Measurements from ENCODE around the gene ABCC8. TPM values are rescaled to one million over a fixed set of nuclear protein-coding genes. Genes with fewer than 3 reads are reported as not detected.

Gene ABCC8
- total and polyA plus RNA-seq, 2 of the 8 experiments (the other 6 are each of a cell fraction or from before 2014, with no cell fraction given): 3.7 to 4.9 TPM

DNA sequence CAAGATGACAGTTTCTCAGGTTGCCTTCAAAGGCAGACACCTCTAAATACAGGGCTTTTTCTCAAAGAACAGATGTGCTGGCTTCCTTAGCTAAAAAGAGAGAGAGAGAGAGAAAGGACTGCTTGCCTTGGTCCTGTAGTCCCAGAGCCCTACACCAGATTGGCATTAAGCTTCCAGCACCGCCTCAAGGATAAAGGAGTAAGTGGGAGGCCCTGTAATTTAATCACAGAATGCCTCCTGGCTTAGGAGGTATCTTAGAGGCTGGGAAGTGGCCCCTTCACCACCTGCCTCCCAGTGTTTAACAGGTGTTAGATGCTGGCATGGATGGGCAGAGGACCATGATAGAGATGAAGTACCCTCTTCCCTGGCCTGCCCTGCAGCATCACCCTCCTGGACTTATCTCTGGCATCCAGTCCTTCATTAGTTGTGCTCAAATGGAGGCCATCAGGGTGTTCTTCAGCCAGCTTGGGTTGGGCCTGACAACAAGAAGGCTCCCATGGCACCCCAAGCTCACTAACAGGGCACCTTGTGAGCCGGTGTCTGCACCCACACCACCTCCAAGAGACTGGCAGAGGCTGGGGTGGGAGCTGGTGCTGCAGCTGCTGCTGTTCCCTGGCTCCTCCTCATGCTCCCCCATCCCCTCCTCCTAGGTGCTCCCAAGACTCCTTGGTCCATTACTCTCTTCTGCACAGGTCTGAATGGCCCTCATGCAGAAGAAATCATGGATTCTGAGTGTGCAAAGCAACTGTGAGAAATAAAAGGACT lies 32.5 kb downstream of the ABCC8 start:
- Histone ChIP-seq H2BK5ac (ENCODE audit: low read depth, low read length) (no peak overlapping the region), H4K8ac (ENCODE audit: extremely low read depth, insufficient read depth, low read length) (no peak overlapping the region), H3K9me3 (ENCODE audit: insufficient read depth in 2 of 2, low read depth in 1 of 2, low read length in 1 of 2) (no peaks in the 10 kb centered on the region; a peak in 1 of 4 replicates), H2AK5ac (ENCODE audit: low read depth, low read length) (no peak overlapping the region), H3K79me1 (ENCODE audit: low read depth, low read length) (no peaks in the 10 kb centered on the region), H3K36me3 (ENCODE audit: control insufficient read depth in 2 of 4, insufficient read depth in 4 of 4, low read length in 3 of 4) (no peaks in the 10 kb centered on the region), H3K56ac (replicated peaks; ENCODE audit: insufficient read length, low read depth, low read length) (no peak overlapping the region), H3K23me2 (ENCODE audit: low read depth, low read length) (no peaks in the 10 kb centered on the region), H3K4me2 (ENCODE audit: insufficient read depth in 1 of 2, low read depth in 2 of 2, low read length in 2 of 2) (no peak overlapping the region), H3K79me2 (ENCODE audit: control insufficient read depth in 1 of 2, insufficient read depth in 2 of 2, low read length in 2 of 2) (no peaks in the 10 kb centered on the region), H3K4me3 (ENCODE audit: extremely low read depth in 1 of 4, insufficient read depth in 2 of 4, low read depth in 3 of 4, low read length in 4 of 4) (no peak overlapping the region), H3K18ac (ENCODE audit: extremely low read depth, low read length) (no peak overlapping the region), H4K20me1 (replicated peaks in 1 of 2; ENCODE audit: control insufficient read depth in 1 of 2, insufficient read depth in 2 of 2, low read length in 2 of 2) (no peaks in the 10 kb centered on the region), H2BK15ac (ENCODE audit: low read length) (no peak overlapping the region), H3K4ac (replicated peaks; ENCODE audit: insufficient read length, low read depth, low read length) (no peak overlapping the region), H4K91ac (replicated peaks; ENCODE audit: insufficient read length, low read length) (no peak overlapping the region), H3K27me3 (replicated peaks in 1 of 4; ENCODE audit: control insufficient read depth in 3 of 4, extremely low read depth in 1 of 4, insufficient read depth in 3 of 4, low read length in 3 of 4) (peaks cover 1 to 17% (median 14%) of the 10 kb centered on the region in 4 experiments; a peak in 6 of 7 replicates), H4K5ac (ENCODE audit: insufficient read length, low read depth, low read length) (no peak overlapping the region), H3K4me1 (replicated peaks in 1 of 4; ENCODE audit: control insufficient read depth in 3 of 4, insufficient read depth in 4 of 4, low read length in 3 of 4) (peaks cover 0 to 3% (median 1%) of the 10 kb centered on the region in 4 experiments; a peak in 4 of 7 replicates), H2BK12ac (ENCODE audit: low read depth, low read length) (no peak overlapping the region), H2BK120ac (replicated peaks; ENCODE audit: low read depth, low read length) (no peak overlapping the region), H3K23ac (ENCODE audit: insufficient read length) (no peak overlapping the region), H3K14ac (ENCODE audit: insufficient read length) (no peak overlapping the region), H2AFZ (ENCODE audit: low read length) (no peak overlapping the region), H3K27ac (ENCODE audit: low read depth, low read length) (no peak overlapping the region), H3K9ac (replicated peaks in 1 of 4; ENCODE audit: extremely low read depth in 1 of 4, low read depth in 3 of 4, low read length in 3 of 4) (no peak overlapping the region), H2BK20ac (ENCODE audit: low read length) (no peak overlapping the region)
- POLR2A ChIA-PET (ENCODE audit: partially characterized antibody): interaction anchor here (1.2 kb wide), 1 partner anchor 48 kb away, joined by 3 read pairs; no protein-coding TSS in a partner anchor
- TF ChIP-seq, protein P1, sequence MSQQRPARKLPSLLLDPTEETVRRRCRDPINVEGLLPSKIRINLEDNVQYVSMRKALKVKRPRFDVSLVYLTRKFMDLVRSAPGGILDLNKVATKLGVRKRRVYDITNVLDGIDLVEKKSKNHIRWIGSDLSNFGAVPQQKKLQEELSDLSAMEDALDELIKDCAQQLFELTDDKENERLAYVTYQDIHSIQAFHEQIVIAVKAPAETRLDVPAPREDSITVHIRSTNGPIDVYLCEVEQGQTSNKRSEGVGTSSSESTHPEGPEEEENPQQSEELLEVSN (IDR thresholded peaks at IDR 0.05): no peak
- TF ChIP-seq CTBP2 (IDR thresholded peaks at IDR 0.05; ENCODE audit: borderline replicate concordance, insufficient read depth, insufficient read length, low read length): no peak
- TF ChIP-seq, protein P2, sequence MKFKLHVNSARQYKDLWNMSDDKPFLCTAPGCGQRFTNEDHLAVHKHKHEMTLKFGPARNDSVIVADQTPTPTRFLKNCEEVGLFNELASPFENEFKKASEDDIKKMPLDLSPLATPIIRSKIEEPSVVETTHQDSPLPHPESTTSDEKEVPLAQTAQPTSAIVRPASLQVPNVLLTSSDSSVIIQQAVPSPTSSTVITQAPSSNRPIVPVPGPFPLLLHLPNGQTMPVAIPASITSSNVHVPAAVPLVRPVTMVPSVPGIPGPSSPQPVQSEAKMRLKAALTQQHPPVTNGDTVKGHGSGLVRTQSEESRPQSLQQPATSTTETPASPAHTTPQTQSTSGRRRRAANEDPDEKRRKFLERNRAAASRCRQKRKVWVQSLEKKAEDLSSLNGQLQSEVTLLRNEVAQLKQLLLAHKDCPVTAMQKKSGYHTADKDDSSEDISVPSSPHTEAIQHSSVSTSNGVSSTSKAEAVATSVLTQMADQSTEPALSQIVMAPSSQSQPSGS (IDR thresholded peaks at IDR 0.05; ENCODE audit: low read length): no peak
- TF ChIP-seq GTF2F1 (IDR thresholded peaks at IDR 0.05; ENCODE audit: borderline replicate concordance, low read depth, low read length): no peak
- no peak for TF ChIP-seq NRF1 (IDR thresholded peaks at IDR 0.05; ENCODE audit: low read depth, low read length)
- TF ChIP-seq HDAC6 (IDR thresholded peaks at IDR 0.05; ENCODE audit: low read depth, low read length): no peak
- TF ChIP-seq JUN (IDR thresholded peaks at IDR 0.05; ENCODE audit: low read depth, low read length): no peak
- TF ChIP-seq, protein P3, sequence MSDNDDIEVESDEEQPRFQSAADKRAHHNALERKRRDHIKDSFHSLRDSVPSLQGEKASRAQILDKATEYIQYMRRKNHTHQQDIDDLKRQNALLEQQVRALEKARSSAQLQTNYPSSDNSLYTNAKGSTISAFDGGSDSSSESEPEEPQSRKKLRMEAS (IDR thresholded peaks at IDR 0.05): no peak
- 77% methylated on average over 2 of the region's 2 CpGs; no CpG with 5 or more reads in 1 of the 2 experiments for WGBS, 2 experiments (ENCODE audit: extremely low coverage in 1 of 2, insufficient coverage in 1 of 2, insufficient read length in 1 of 2, insufficient replicate concordance in 2 of 2, low coverage in 1 of 2, low lambda C conversion rate in 2 of 2, missing lambda C conversion rate in 1 of 2)
- CTCF ChIA-PET (ENCODE audit: partially characterized antibody): interaction anchor here (0.8 to 1.6 kb wide), 6 partner anchors 13 to 119 kb away, joined by 3 to 4 read pairs (median 4); no protein-coding TSS in a partner anchor
- no peak for DNase-seq (ENCODE audit: low read depth in 1 of 2, low spot score in 2 of 2)
- FAIRE-seq: no peak
